ENCODE measurements around the gene KARS1.

GRCh38 chr16:75622761-75623605, 24.5 kb downstream of the KARS1 start, which contains the start of gene ADAT1:
- peak; percentile 91 for TF ChIP-seq POLR2AphosphoS5 (IDR thresholded peaks at IDR 0.05)
- no peak for TF ChIP-seq EP300 (IDR thresholded peaks at IDR 0.05)
- peak; percentile 67 to 73 for TF ChIP-seq POLR2A (IDR thresholded peaks at IDR 0.05)

Data from gastroesophageal sphincter (tissue), 2 donors.